HTERT RPE-1 (cell line): ENCODE results near the gene FAM78B.

ENCODE experiments used
- in situ Hi-C: fragments of 300-500 bp; cut with MboI; formaldehyde crosslinking; loops from 4 replicates; pipeline ENCODE4 v1.14.3; 2020; ENCODE audit warnings: low sequenced_read_pairs

FAM78B gene

DNA sequence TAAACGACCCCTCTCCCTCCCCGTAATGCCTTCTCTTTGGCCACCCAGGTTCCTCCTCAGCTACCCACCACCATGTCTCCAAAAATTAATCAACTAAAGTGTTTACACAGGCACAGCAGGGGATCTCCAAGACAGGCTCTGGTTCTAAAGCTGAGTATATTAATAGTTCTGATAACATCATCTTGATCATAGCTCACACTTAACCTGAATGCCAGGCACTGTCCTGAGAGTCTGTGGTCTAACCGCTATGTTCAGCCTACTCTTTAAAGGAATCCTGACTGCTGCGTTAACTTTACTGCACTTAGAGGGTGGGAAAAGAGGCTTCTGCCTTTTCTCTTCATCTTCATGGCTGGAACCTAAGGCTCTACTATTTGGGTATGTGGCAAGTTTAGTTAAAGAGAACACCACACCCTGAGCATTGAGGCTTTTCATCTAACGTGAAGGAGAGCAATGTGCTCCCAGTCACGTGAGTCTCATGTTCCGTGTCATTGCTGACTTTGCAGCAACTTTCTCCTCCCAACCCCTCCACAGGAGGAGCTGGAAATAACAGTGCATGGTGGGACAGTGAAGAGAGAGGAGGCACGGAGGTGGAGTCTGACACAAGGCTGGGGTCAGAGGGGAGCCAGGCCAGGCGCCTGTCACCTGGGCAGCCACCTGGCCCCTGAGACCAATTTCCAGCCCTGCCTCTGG, 86.4 kb downstream of the FAM78B start:
- in situ Hi-C loops, result no loop called here

GRCh38 chr1:166079276-166079675, 87.5 kb downstream of the FAM78B start:
- in situ Hi-C loops, result no loop called here

DNA sequence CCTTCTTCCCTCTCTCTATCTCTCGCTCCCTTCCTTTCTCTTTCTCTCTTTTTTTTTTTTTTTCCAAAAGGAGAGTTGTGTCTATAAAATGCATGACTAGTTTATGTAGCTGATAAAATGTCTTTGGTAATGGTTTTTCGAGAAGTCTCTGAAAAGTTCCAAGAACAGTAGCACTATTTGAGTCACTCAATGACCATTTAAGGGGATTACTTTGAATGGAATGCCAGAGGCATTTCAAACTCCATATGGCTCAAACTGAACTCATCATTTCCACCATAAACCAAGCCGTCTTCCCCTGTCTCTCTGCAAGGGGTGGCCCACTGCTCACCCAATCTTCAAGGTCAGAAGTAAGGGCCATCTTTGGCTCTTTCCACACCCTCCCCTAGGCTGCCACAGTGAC, 93.3 kb downstream of the FAM78B start:
- in situ Hi-C loops, result no loop called here

DNA sequence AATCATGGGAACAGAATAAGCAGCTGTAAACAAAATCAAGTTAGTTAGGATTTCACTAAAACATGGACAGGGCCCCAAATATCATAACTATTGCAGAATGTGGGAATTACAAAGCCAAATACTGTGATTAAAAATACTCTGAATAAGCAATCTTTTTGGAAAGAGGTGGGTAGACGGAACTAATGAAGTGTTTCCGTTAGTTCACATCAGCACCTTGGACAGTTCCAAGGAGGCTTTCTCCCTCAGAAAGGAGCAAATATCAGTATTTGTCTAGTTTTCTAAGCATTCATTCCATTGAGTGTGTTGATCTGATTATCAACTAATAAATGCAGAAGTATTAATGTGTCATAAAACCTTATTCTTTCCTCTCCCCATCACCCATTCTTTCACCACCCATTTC, 97.4 kb downstream of the FAM78B start:
- in situ Hi-C loops, result no loop called here

GRCh38 chr1:166066107-166066506, 100.7 kb downstream of the FAM78B start:
- in situ Hi-C loops, result no loop called here

DNA sequence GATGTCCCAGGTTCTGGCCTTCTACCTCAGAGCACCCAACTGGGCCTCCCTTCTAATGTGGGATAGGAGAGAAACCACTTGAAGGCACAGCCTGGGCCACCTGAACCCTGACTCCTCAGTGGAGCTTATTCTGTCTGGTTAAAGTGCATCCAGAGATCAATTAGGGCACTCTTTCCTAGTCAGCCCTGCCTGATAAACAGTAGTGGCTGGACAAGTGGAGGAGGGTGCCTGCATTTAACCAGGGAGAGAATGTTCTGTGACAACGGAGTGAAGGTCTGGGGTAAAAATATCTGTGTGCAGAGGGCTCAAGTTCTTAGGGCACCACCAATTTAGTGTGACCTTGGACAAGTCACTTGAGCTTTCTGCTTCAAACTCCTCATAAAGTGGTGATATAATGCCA, 101.8 kb downstream of the FAM78B start:
- in situ Hi-C loops, result no loop called here

- in situ Hi-C loops, result no loop called here
These were observed 102.4 kb downstream of the FAM78B start for GRCh38 chr1:166064313-166064926.

DNA sequence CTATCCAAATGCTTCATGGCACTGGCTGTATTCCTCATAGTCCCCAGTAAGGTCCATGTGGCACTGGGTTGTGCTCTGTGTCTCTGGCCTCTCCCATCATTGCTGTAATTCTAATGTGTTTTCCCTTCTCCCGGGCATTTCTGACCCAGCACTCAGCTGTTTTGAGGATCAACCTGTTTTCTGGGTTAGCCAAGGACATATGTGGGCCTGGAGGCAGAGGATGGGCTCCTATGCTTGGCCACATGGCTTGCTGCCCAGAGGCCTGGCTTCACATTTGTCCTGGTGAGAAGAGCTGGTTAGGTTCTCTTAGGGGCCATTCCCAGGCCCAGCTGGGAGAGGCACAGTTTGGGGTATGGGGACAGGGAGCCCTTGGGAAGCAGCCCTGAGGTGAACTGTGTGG, 103.1 kb downstream of the FAM78B start:
- in situ Hi-C loops, result no loop called here

DNA sequence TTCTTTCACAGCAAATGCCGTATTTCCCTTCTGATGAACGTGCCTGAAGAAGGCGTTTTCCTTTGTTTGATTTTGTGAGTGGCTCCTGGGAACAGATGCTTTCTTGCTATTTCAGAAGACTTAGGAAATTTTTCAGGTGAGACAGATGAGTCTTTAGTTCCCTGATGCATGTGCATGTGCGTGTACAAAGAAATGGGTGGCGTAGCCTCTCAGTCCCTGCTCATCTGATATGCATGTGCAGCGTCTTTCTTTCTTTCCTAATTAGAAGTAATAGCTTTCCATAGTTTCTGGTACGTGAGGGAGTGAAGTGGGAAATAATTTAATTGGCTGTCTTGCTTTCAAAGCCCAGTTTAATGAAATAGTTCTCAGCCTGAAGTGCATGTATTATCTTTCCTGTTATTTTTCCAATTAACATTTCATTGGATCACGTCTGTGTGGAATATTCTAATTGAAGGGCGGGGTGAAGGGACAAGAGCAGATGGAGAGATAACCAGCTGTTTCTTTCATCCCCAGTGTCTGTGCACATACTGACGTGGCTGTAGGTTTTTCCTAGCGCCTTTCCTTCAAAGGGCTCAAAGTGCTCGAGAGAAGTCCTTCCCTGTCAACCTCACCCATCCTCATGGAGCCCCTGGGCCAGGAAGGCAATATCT, 104.3 kb downstream of the FAM78B start:
- in situ Hi-C loops, result no loop called here

GRCh38 chr1:166057650-166058049, 109.2 kb downstream of the FAM78B start:
- in situ Hi-C loops, result no loop called here

DNA sequence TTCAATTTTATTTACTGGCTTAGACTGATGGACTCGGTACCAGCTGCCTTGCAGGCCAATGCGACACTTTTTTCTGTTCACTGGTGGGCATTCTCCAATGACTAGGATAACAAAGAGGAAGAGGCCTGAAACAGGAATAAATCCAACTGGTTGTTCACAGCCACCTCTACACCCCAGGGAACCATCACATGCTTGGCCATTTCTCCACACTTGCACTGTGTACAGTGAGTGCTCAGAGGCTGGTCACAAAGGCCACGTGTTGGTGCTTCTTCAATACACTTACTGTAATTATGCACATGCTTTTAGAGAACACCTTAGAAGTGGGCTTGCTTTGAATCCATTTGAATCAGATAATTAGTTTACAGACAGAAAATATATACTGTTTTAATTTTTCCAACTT, 113.4 kb downstream of the FAM78B start:
- in situ Hi-C loops, result no loop called here

DNA sequence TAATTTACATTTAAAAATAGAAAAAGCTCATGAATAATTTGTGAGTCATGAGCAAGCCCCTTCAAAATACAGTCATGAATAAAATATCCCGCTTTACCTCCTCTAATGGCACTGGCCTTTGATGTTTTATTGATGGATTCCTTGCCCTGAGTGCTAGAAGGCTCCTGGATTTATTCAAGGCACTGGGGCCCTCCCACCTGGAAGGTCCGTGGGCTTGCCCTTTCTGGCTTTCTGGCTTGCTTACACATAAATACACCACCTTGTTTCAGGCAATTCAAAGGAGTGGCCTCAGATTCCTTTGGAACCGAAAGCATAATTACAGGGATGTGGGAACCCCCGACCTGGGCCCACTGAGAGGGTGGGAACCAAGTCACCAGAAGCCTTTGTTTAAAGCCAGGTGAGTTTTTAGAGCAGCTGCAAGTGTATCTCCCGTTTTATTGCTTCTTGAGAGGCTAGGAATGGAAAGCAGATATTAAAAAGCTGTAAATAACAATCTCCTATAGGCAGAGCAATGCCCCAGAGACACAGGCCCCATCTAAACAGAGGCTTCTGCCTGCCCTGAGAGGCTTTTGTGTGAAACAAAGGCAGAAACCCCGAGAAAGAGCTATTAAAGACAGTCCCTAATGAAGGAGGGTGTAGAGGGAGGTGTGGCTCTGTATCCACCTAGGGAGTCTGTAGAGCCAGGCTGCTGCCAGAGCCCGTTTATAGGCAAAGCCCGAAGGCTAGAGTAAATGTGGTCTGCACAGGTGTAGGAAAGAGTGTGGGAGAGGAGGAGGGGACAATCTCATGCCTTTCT, 126.4 kb downstream of the FAM78B start:
- in situ Hi-C loops, result no loop called here

DNA sequence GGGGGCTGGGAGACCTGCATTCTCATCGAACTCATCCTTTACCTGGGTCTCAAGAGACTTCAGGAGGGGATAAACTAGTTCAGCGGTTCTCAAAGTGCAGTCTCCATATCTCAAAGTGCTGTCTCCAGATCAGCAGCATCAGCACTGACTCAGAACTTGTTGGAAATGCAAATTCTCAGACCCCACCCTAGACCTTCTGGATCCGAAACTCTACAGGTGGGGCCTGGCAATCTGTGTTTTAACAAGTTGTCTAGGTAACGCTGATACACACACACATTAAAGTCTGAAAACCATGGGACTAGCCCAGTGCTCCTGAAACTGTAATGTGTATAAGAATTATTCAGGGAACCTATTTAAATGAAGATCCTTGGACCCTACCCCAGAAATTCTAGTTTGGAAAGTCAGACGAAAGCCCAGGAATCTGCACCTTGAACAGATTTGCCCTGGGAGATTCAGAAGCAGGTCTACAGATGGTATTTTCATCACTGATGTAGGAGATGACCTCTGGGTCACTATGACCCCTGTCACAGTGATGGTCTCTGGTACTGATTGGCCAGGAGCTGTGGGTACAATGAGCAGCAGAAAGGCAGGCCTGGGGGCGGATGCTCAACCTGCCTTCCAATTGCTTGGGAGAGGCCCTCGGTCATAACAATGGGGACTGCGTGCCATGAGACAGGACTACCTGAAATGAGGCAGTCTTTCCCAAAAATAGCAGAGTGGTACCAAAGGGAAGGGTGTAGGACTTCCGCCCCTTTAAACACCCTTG, 127.2 kb downstream of the FAM78B start:
- in situ Hi-C loops, result no loop called here

DNA sequence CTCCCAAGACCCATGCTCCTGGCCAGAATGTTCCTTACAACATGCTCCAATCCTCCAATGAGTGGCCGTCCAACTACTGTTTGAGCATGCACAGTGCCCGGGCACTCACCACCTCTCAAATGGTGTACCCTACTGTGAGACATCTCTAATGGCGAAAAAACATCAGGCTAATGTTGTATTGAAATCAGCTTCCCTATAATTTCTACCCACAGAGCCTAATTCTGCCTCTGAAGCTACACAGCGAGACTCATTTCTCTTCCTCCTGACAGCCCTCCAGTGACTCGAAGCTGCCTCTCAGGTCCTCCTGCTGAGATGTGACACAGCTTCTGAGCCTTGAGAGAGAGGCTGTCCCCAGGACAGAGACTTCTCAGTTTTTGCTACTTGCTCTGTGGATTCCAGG, 130.7 kb downstream of the FAM78B start:
- in situ Hi-C loops, result no loop called here

DNA sequence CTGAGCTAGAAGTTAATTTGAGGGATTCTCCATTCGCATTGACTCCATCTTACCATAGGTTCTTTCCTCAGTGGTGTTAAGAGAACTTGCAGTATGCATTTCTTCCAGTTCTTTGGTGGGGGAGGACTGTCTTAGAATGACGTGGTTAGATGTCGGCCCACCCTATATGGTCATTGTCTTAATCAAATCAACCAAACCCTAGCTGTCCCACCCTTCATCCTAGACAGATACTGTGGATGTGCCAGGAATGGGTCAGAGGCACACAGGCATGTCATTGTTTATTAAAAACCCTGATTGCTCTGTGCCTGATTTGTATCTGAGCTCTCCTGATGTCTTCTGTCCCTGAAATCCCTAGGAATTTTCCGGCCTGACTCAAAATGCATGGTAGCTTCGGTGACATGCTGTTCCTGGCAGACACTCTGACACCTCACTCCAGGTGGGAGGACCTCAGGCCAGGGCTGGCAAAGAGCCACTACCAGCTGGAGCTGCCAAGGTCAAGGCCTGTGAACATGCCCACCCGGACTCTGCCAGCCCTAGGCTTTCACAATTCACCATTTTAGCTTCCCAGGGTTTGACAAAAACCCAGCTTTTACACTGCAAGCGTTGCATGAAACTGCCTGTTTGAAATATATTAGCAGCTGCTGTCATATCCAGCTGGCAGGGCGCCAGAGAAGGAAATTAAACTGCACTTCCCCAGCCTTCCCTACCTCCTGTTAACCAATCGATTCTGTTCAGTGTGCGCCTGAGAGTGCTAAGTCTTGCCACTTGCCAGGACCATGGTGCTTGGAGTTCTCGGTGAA, 134.0 kb downstream of the FAM78B start:
- in situ Hi-C loops, result no loop called here

DNA sequence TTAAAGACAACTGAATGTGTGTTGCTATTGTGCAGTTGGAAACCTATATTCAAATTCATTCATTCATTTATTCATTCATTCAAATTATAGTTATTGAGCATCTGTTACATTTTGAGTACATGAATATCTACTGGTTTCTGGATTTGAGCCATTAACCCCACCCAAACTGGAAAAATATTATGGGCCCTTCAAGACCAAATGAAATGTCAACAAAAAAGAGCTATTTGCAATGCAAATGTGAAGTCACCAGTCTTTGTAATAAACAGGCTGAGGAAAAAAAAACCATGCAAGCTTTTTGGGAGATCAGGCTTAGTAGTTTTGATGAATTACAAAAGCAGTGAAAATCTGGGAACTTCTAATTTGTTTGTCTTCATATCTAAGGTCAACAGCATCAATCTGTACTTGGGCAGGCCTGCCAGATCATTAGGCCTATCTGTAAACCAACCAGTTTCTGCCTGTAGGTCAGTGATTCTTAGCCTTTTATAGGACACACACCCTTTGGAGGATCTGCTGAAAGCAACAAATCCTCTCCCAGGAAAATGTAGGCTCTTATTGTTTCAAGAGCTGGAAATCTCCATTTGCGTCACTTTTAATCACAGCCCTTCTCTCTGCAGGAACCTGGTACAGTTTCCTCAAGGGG, 134.7 kb downstream of the FAM78B start:
- in situ Hi-C loops, result no loop called here

DNA sequence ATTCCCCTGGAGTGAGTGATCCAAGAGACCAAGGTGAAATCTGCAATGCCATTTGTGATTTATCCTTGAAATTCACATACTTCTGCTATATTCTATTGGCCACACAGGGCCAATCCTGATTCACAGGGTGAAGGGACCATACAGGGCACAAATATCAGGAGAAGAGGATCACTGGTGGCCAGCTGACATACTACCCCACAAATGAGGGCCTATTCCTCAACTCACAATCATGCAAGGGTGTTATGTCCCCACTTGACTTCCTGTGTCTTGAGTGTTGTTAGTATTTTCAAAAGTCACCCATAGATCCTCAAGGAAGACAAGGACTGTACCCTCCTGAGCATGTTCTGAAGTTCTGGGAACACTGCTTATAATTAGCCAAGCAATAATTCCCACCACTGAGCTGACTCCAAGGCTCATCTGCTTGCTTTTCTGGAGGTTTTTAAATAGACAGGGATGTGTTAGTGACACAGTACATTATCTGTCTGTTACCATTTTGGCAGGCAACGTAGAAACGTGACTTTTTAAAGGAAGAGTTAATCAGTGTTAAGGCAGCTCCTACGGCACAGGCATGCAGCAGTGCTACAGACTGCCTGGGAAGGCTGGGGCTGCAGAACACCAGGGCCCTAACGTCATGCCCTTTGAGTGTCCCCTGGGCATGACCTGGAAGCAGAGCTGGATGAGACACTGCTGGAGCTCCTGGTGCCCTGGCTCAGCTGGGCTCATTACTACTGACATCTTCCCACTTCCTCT, 137.4 kb downstream of the FAM78B start:
- in situ Hi-C loops, result no loop called here

GRCh38 chr1:166026555-166026954, 140.2 kb downstream of the FAM78B start:
- in situ Hi-C loops, result no loop called here

DNA sequence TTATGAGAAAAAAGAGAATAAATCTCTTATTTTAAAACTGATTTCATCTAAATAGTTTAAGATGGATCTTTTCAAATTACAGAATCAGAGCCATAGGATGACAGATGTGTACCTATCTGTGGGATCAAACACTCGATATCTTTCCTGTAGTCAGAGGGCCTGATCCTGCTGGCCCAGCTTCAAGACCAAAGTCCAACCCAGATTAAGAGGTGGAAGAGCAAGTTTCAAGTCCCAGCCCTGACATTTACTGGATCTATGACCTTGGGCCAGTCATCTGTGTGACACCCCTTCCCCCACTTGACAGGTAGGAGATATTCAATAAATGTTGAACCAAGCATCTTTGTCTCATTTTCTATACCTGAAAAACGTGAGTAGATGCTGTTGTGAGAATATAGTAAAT, 140.7 kb downstream of the FAM78B start:
- in situ Hi-C loops, result no loop called here
